ENCODE measurements around the gene CFAP91.

Gene CFAP91

GRCh38 chr3:119700920-119701734 lies 1.7 kb upstream of the CFAP91 start:
- H3K27ac ChIP-seq (ENCODE audit: extremely low read depth, low read depth, low read length) = no peak overlapping the region
- ChIA-PET POLR2A (no interaction called here), CTCF (interaction anchor here (0.6 kb wide), 2 partner anchors 12 to 194 kb away, joined by 3 read pairs; no protein-coding TSS in a partner anchor)
- H3K36me3 ChIP-seq (ENCODE audit: control insufficient read depth in 2 of 2, insufficient read depth in 1 of 2, low read length in 2 of 2) = no peaks in the 10 kb centered on the region
- no peaks in the 10 kb centered on the region for H3K4me1 ChIP-seq (ENCODE audit: control insufficient read depth, insufficient read depth, low read length)
- H3K9me3 ChIP-seq (ENCODE audit: control insufficient read depth, insufficient read depth, low read depth, low read length) = no peaks in the 10 kb centered on the region
- no peak overlapping the region for H3K4me3 ChIP-seq (ENCODE audit: low read depth, low read length)
- TF ChIP-seq ZSCAN18 (tag by site-specific recombination; IDR thresholded peaks at IDR 0.05) = no peak
- no peak for TF ChIP-seq ZNF560 (tag by site-specific recombination; IDR thresholded peaks at IDR 0.05; ENCODE audit: borderline replicate concordance)
- no peak for TF ChIP-seq ZNF175 (tag by site-specific recombination; IDR thresholded peaks at IDR 0.05)
- no peak for TF ChIP-seq ZNF366 (tag by site-specific recombination; conservative IDR thresholded peaks at IDR 0.05)
- no peak for TF ChIP-seq ZNF707 (tag by site-specific recombination; IDR thresholded peaks at IDR 0.05)
- no peak for TF ChIP-seq PRDM6 (tag by site-specific recombination; IDR thresholded peaks at IDR 0.05)
- no peak for TF ChIP-seq ZNF530 (tag by site-specific recombination; IDR thresholded peaks at IDR 0.05; ENCODE audit: low read depth)
- TF ChIP-seq ZNF266 (tag by site-specific recombination; IDR thresholded peaks at IDR 0.05; ENCODE audit: low read depth) = no peak
- TF ChIP-seq ZNF596 (tag by site-specific recombination; IDR thresholded peaks at IDR 0.05) = no peak
- no peak for TF ChIP-seq ZNF140 (tag by site-specific recombination; IDR thresholded peaks at IDR 0.05)
- TF ChIP-seq GLI4 (tag by site-specific recombination; IDR thresholded peaks at IDR 0.05) = no peak
- TF ChIP-seq WT1 (tag by site-specific recombination; IDR thresholded peaks at IDR 0.05) = no peak
- TF ChIP-seq ZFHX2 (tag by site-specific recombination; conservative IDR thresholded peaks at IDR 0.05) = no peak
- no peak for TF ChIP-seq ZNF354C (tag by site-specific recombination; IDR thresholded peaks at IDR 0.05; ENCODE audit: borderline replicate concordance, low read depth)
- TF ChIP-seq KLF7 (tag by site-specific recombination; IDR thresholded peaks at IDR 0.05; ENCODE audit: borderline replicate concordance) = no peak

GRCh38 chr3:119703820-119704531 lies 1.2 kb downstream of the CFAP91 start:
- no peak overlapping the region for H3K4me3 ChIP-seq (ENCODE audit: low read depth, low read length)
- TF ChIP-seq ZNF544 (tag by site-specific recombination; IDR thresholded peaks at IDR 0.05) (no peak), BCL6B (tag by site-specific recombination; IDR thresholded peaks at IDR 0.05) (peak; percentile 60), ZNF112 (tag by site-specific recombination; IDR thresholded peaks at IDR 0.05) (no peak)
- H3K9me3 ChIP-seq (ENCODE audit: control insufficient read depth, insufficient read depth, low read depth, low read length) = no peaks in the 10 kb centered on the region
- POLR2A ChIA-PET = no interaction called here
- no peaks in the 10 kb centered on the region for H3K4me1 ChIP-seq (ENCODE audit: control insufficient read depth, insufficient read depth, low read length)
- H3K27ac ChIP-seq (ENCODE audit: extremely low read depth, low read depth, low read length) = no peak overlapping the region
- CTCF ChIA-PET = interaction anchor here (0.6 kb wide), 1 partner anchor 25 kb away, joined by 3 read pairs; no protein-coding TSS in a partner anchor
- H3K36me3 ChIP-seq (ENCODE audit: control insufficient read depth in 2 of 2, insufficient read depth in 1 of 2, low read length in 2 of 2) = no peaks in the 10 kb centered on the region
